ENCODE data around the gene ATAD3B. TPM values are rescaled to one million over a fixed set of nuclear protein-coding genes. Genes with fewer than 3 reads are reported as not detected.

The ATAD3B gene
- total and polyA plus RNA-seq, 10 of the 15 experiments (the other 5 are each of a cell fraction or from before 2014, with no cell fraction given) = 0.03 to 38.8 (median 23.8) TPM

GRCh38 chr1:1529321-1529720 is 57.8 kb downstream of the ATAD3B start (continued):
- TF ChIP-seq GATAD2B (conservative IDR thresholded peaks at IDR 0.05; ENCODE audit: low read depth) = no peak

- in situ Hi-C loops (cut with MboI) (no loop called here), intact Hi-C loops (cut with micrococcal nuclease; ENCODE audit: unreplicated experiment) (no loop called here)
- ChIA-PET POLR2A (no interaction called here), SMC1A (ENCODE audit: uncharacterized antibody, unreplicated experiment) (no interaction called here), RAD21 (ENCODE audit: unreplicated experiment) (no interaction called here), CTCF (no interaction called here)
- Histone ChIP-seq H3K27me3 (replicated peaks in 1 of 2; ENCODE audit: control insufficient read depth in 2 of 2, insufficient read depth in 2 of 2, low read length in 1 of 2) (no peaks in the 10 kb centered on the region), H3K79me2 (ENCODE audit: control insufficient read depth, insufficient read depth, low read length) (no peaks in the 10 kb centered on the region), H3K9ac (ENCODE audit: control insufficient read depth, insufficient read depth, low read length) (no peak overlapping the region), H3K36me3 (ENCODE audit: control insufficient read depth in 2 of 2, insufficient read depth in 2 of 2, low read length in 1 of 2) (peaks cover 11 to 16% of the 10 kb centered on the region in 2 experiments), H4K20me1 (ENCODE audit: control insufficient read depth, insufficient read depth) (no peaks in the 10 kb centered on the region), H2AFZ (ENCODE audit: control insufficient read depth, low read depth, low read length) (no peak overlapping the region), H3K4me3 (no peak overlapping the region), H3K9me3 (replicated peaks; ENCODE audit: control insufficient read depth, insufficient read depth, low read length) (no peaks in the 10 kb centered on the region; the same call in 1 of the 3 replicates), H3K4me1 (ENCODE audit: control insufficient read depth, insufficient read depth, low read length) (no peaks in the 10 kb centered on the region), H3K27ac (ENCODE audit: control insufficient read depth, insufficient read depth) (no peak overlapping the region), H3K4me2 (ENCODE audit: control insufficient read depth, insufficient read depth) (no peak overlapping the region)
- DNase-seq (ENCODE audit: low read depth, low spot score) (no peak), ATAC-seq (no peak), FAIRE-seq (no peak)
- 98% methylated on average over 8 of the region's 8 CpGs for WGBS (ENCODE audit: insufficient coverage, insufficient replicate concordance, low lambda C conversion rate, missing lambda C conversion rate)
- no TSS peak for BruUV-seq (replicated peaks)
- TF ChIP-seq PBX3 (IDR thresholded peaks at IDR 0.05; ENCODE audit: insufficient replicate concordance, low read depth, low read length) = no peak
- TF ChIP-seq SUPT20H (IDR thresholded peaks at IDR 0.05; ENCODE audit: borderline replicate concordance, control insufficient read depth, low read depth, low read length) = no peak
- TF ChIP-seq ZNF217 (IDR thresholded peaks at IDR 0.05) = no peak
- no peak for TF ChIP-seq SKIL (IDR thresholded peaks at IDR 0.05; ENCODE audit: low read depth, poor library complexity, severe bottlenecking)
- no peak for TF ChIP-seq RAD21 (IDR thresholded peaks at IDR 0.05; ENCODE audit: insufficient read depth, low read depth, low read length)
- TF ChIP-seq ZBTB33 (IDR thresholded peaks at IDR 0.05) = no peak
- no peak for TF ChIP-seq CBFB (IDR thresholded peaks at IDR 0.05; ENCODE audit: low read depth)
- TF ChIP-seq NKRF (conservative IDR thresholded peaks at IDR 0.05) = no peak
- no peak for TF ChIP-seq CEBPZ (IDR thresholded peaks at IDR 0.05; ENCODE audit: low read depth, low read length)
These were observed 58.4 kb downstream of the ATAD3B start for GRCh38 chr1:1529936-1530335.
